T-helper 9 cell (primary cell): ENCODE measurements around the gene EPHA3.

Experiments
- DNase-seq: peaks from one replicate; pipeline ENCODE4 v3.0.0-alpha.2; 2020

Gene EPHA3

DNA sequence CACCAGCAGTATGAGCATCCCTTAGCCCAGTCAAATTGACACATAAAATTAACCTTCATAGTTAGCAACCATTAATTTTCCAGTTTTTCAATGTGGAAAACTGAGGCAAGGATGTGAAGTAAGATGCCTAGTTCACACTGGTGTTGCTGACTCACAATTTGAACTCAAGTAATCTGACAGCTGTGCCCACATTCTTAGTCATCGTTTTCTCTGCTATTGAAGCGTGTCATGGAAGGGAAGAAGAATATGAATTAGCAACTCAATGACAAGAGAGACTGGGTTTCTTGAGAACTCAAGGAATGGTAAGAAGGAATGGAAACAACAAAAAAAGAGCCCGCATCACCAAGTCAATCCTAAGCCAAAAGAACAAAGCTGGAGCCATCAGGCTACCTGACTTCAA is 261.4 kb downstream of the EPHA3 start:
- no peak for DNase-seq

DNA sequence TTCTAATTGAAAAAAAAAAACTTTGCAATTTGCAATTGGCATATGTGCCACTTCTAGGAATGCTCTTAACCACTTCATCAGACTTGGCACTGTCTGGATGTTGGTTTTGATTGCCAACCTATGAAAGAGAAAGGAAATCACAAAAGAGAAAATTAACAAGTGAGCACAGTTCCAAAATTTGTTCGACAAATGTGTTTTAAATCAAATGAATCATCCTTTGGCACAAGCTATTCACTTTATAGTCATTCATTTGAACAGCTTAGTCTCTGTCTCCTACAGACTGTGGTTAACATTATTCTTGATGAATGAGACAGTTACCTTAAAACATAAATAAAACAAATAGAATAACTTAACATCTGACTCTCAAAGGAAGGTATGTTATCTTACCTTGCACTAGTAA is 265.0 kb downstream of the EPHA3 start:
- no peak for DNase-seq

DNA sequence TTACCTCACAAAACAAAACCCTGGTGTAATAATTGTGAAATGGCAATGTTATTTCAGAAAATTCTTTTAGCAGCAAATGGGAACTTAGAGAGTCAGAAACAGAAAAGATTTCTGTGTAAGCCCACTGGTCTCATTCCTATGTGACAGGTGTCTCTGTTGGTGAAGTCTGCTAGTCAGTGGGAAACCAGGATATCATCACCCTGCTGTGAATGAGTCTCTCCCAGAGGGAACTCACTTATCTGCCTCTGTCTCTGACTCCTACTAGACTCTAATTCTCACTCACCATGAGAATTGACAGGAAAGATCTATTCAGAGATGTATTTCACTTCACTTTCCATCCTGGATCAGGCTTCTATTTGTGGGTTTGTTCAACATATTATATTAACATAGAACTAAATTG is 266.0 kb downstream of the EPHA3 start:
- no peak for DNase-seq

DNA sequence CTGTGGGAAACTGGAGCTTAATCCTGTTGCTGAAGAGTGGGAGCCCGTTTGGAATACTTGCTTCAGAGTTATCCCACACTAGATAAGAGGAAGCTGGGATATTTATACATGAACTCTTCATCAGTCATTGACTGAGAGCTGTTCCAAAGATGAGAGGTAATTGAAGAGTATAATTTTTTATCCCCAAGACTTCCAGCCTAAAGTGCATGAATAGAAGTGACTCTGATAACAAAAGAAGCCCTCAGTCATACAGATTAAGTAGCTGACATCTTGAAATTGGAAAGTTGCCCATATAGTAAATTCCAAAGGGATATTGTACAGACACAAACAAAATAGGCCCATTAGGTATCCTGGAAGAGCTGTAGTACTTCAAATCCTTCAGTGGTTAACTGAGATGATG is 268.0 kb downstream of the EPHA3 start:
- no peak for DNase-seq

DNA sequence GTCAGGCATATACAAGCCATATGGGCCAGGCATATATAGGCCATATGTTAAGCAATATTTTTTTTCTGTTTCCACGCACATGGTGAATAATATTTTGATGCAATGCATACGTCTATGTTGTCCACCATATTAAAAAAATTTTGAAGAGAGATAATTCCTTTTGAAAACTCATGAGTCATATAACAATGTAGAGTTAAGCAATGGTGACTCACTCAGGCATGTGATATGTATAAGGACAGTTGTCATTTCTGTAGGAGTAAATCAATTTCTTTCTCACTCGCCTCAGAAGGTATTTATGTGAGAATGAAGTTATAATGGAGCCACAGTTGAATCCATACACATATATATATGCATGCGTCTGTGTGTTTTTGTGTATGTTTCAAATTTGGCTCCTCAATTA is 272.6 kb downstream of the EPHA3 start:
- no peak for DNase-seq

DNA sequence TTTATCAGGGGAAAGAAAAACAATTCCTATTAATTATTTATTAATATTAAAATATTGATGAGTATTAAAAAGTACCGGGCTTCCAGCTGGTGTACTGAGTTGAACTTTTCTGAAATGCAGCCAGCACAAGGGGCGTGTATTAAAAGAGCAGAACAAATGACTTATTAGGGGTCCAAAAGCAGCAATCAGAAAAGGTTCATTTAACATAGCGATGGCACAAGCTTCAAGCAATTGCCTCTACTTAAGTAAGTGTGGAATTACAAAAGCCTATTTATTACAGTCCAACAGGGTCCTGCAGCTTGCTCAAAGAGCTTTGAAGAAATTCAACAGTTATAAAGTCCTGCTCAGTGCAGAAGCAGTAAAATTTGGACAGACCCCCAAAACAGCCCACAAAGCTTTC is 285.6 kb downstream of the EPHA3 start:
- no peak for DNase-seq

DNA sequence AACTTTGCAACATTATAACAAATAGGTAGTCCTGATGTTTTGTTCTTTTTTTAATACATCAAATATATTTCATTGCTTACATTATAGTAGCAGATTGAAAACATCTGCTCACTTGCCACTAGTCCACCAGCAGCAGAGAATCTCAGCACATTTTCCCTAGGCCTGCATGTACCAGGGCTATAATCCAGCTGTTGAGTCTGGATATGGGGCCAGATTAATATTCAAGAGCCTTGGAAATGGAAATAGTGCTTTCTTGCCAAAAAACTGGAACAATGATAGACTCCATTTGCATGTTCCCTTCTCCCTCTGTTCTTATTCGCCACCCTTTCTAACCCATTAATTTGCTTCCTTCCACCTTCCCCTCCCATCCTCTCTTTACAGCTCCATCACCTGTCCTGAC is 288.0 kb downstream of the EPHA3 start:
- DNase-seq: no peak

DNA sequence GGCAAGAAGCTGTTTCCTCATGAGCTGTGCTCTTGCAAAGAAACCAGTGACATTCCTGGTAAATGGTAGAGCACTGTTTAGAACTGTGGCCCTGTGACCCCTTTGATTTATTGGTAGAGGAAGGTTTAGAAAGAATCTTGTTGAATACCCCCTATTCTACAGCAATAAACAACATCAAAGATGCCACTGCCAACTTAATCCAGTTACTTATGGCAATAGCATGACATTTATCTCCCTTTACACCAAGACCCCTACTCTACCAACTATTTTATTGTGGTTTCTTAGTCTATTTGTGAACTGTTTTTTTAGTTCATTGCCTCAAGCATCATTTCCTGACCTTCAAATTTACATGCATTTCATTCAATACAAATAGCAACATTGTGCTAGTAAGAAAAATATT is 288.6 kb downstream of the EPHA3 start:
- no peak for DNase-seq

DNA sequence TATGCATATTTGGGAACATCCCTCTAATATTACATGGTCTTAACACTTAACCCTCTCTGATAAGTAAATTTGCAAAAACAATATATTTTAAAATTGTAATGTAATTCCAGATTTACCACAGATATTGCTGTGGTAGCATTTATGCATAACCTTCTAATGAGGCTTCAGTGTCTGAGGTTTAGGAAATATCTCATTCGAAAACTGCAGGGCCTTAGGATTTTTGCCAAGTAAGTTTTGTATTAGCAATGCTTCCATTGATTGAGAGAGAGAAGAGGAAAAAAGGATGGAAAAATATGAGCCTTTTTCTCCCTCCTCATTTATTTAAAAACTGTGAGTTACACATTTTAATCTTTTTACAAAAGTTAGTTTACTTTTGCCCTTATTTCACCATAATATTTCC is 294.6 kb downstream of the EPHA3 start:
- no peak for DNase-seq

DNA sequence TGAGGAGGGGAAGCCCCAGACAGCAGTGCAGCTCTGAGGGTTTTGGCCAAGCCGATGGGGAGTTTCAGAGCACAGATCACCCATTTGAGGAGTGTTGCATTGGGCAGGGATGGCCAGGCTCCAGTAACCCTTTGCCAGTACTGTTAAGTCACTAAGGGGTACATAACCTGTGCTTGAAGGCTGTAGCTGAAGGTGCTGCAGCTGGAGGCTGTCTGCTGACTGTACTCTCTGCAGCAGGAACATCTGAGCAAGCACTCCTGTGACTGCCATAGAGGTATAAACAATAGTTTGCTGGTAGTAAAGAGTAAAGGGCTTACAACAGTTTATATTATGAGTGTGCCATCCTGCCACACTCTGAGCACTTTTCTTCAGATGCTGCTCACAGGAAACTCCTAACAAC is 297.8 kb downstream of the EPHA3 start:
- no peak for DNase-seq

DNA sequence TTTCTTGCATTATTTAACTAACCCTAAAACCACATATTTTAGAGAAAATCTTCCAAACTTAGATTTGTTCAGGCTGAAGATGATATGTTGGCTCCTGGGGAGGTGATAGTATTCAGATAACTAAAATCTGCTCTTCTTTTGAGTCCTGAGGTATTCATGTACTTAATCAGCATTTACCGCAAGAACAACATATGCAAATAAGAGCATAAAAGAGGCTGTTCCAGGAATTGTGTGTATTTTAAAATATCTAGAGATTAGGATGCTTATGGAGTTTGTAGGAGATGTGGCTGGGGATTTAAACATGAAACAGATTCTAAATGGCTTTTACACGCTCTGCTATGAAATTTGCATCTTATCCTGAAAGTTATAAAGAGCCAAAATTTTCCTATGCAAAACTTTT is 298.2 kb downstream of the EPHA3 start:
- DNase-seq: no peak

DNA sequence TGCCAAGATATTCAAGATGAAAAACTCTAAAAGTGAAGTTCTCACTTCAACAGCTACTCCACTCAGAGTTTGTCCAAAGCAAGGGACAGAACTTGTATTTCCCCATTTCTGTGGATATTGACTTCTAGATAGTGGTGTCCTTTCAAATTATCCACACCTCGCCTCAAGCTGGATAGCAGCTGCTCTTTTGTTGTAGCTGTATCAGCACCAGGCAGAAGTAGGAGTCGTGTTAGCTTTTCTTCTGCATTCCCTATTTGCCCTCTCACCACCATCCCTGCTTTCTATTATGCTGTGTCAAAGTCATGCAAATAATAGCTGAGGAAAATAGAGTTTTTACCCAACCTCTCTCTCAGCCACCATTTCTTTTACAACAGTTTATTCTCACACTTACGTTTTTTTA is 303.8 kb downstream of the EPHA3 start:
- DNase-seq: no peak

DNA sequence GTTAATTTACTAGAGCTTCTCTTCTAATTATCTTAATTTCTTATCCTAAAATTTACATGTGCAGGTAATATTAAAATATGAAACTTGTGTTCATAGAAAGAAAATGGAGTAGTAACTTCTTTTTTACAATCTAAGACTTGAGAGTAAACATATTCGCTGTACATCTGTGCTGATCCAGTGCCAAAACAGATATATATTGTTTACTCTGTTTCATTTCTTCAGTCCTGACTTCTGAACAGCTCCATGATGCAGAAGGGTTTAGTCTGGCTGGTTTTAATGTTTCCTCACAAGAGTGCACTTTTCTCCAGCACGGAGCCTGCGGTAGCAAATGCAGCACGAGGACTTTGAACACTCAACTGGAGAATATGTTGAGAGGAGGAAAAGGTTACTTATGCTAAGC is 306.8 kb downstream of the EPHA3 start:
- no peak for DNase-seq

DNA sequence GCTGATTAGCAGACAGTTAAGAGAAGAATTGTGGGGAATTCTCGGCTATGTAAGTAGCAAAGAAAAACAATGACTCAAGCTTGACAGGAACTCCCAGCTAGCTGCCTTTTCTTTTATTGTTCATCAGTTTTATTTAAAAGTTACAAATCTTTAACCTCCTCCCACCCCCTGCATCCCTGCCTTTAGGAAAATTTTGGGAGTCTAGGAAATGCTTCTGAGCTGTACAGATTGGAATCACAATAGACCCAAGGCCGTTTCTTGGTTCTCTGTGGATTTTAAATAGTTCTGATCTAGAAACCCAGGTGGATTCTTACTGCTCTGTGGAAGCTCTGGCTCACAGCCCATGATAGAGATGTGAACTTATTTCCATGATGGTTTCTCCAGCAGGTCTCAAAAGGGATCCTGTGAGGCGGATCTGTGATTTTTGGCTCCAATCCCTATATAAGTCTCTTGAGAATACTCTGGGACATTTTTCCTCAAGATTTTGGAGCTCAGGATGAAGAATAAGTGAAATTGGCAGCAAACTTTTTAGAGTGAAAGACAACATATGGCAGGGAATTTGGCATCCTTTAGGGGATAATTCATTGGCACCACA is 312.3 kb downstream of the EPHA3 start:
- no peak for DNase-seq

DNA sequence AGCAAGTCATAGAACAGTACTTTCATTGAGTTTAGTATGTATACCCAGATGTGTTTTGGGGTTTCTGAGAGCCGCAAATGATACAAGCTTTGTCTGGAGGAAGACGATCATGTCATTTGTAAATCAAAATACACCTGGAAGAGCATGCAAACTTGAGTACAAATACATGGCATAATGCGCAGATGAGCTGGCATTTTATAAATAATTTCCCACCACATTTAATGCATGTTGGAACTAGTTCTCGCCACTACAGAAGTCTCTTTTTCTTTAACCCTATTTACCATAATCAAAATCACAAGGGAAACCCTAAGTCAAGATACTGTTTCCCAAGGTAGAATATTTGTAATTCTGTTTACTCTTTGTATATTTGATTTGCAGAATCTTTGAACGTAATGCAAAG is 318.6 kb downstream of the EPHA3 start:
- no peak for DNase-seq

DNA sequence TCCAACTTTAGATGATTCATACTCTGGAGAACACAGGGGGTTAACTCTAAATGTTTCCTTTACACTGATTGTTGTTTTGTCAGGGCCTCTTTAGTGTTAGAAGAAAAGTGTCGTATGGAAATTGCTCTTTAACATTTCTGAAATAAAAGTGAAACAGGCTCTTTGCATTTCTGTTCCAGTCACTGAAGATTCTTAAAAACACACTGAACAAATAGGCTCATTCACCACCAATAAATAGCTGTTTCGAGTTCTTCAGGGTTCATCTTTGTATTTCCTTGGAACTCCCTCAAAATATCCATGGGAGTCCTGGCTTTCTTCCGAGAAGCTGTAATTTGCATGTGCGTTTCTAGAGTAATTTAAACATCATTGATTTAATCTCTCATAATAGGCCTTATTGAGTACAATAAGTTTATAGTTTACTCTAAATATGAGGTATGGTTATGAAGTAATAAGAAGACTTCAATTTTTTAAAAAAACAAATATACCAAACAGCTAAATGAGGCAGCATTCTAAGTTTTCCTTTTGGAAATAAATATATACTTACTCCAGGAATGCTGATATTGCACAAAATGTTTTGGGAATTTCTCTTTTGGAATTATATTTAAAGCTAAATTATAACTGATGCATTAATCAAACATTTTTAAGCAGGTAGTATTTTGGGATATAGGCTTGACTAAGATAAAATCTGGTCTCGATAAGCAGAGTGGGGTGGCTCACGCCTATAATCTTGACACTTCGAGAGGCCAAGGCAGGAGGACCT is 327.4 kb downstream of the EPHA3 start:
- DNase-seq: no peak

DNA sequence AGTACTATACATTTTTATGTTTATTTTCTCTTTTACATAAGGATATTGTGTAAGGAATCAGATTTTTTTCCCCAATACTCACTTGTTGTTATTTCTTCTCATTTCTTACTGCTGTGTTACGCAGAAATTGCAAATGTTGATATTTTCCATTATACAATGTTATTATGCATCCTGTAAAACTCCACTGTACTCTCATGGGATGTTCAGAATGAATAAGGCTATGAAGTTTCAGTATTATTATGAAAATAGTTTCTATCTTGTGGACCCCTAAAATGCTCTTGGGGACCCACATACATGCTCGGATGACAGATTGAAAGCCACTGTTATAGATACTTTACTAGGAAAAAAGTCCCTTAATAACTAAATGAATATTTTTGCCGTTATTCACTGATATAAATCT is 329.4 kb downstream of the EPHA3 start:
- DNase-seq: no peak

DNA sequence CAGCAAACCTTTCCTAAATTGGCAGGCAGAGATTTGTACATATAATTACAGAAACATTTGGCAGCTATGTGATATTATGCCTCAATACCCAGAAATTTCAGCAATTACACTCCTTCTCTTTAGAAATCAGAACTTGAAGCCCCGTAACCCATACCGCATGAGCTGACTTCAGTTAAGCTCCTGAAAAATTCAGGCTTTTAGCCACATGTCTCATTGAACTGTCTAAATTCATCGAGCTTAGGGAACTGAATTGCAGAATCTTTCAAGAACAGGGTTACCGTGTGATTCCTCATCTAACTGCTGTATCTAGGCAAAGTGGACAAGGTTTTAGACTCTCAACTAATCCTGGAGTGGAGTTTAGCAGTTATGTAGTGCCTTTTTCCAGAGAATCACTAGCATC is 333.0 kb downstream of the EPHA3 start:
- no peak for DNase-seq

DNA sequence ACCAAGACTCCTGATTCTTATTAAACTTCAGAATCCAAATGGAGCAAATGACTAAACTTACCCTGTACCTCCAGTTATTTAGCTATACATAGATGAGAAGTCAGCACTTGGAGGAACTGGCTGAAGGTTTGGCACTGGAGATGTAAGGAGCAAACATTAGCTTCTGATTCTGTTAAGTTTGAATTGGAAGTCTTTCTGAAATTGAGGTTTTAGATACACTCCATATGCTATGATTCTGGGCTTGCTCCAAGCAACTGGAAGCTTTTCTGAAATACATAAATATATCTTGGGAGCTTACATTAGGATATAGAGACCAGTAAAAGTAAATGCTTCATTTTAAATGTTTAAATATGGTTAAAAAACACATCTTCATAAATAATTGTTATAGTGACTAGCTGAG is 333.7 kb downstream of the EPHA3 start:
- DNase-seq: no peak

DNA sequence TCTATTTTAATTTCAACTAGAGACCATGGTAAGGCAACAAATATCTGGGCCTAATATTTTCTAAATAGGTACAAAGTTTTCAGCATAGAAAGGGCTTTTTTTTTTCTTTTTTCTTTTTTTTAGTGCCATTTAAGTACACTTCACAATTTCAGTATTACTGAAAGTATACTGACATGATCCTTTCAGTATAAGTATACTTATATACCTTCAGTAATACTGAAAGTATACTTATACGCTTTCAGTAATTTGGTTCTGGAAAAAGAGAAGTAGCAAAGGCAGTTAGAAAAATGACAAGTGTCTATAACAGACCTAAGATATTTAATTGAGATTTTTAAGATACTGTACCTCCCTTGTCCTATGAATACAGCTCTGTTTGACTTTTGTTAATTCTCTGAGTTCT is 339.2 kb downstream of the EPHA3 start:
- no peak for DNase-seq

DNA sequence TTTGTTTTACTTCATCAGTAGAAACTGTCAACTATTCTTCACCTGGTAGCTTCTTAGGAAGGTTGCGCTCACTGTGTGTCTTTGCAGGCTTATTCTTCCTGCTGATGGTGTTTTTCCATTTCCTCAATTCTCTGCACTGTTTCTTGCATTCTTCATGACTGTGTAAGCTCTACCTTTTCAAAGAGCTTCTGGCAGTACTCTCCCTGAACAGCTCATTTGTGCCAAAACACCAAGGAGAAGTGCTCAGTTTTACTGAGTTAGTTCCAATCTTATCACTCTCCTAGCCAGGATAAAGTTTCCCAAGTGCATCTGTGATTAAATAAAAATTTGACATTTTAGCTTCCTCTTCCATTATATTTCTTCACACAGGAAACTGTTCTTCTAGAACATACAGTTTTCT is 339.8 kb downstream of the EPHA3 start:
- no peak for DNase-seq

DNA sequence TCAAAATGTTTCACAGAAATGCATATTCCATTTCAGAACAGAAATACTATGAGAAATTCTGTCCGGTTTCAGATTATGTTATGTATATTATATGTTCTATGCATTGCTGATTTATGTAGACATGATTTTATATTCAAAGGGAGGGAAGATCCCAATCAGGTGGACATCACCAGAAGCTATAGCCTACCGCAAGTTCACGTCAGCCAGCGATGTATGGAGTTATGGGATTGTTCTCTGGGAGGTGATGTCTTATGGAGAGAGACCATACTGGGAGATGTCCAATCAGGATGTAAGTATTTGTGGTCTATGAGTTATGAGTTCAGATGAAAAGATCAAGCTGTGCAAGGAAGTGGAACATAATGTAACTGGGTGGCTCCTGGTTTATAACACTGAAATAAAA is 341.7 kb downstream of the EPHA3 start:
- DNase-seq: no peak

DNA sequence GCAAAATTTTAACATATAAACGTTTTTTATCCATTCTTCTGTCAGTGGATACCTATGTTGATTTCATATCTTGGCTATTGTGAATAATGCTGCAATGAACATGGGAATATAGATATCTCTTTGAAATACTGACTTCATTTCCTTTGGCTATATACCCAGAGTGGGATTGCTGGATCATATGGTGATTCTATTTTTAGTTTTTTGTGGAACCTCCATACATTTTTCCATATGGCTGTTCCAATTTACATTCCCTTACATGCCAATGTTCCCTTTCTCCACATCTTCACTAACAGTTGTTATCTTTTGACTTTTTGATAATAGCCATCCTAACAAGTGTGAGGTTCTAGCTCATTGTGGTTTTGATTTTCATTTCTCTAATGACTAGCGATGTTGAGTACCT is 344.6 kb downstream of the EPHA3 start:
- DNase-seq: no peak

DNA sequence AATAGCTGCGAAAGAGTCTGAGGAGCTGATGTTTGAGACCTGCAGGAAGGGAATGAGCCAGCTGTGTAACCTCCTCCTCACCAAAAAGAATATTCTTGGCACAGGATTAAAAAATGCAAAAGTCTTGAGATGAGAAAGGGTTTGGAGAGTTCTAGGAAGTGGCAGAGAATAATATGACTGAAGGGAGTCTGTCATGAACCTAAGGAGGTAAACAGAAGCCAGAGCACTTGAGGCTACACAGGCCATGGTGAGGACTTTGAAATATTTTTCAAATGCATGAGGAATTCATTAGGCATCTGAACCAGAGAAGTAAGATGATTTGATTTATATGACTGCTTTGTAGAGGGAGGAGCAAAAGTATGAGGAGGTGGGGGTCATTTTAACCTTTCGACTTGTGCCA is 347.8 kb downstream of the EPHA3 start:
- no peak for DNase-seq

DNA sequence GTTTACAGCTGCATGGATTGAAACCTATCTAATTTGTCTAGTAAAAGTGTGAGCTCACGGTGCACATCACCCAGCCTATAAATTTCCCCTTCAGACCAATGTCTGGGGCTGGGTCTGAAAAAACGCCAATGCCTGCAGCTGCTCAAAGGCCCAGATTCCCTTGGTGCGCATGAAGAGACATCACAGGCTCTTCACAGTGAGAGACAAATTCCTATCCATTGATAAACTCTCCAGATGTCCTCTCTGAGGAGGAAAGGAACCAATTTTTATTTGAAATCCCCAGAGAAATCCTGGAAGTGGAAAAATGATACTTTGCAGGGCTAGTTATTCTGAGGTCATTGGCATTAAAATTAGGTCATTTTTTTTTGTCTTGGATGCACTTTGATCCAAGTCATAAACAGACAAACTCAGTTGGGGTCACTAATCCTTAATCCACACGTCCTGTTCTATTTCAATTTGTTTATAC is 360.5 kb downstream of the EPHA3 start:
- DNase-seq: no peak
